HK-2 (cell line): ENCODE measurements around the gene FUT2.

Experiments used
- DNase-seq: peaks from one replicate; pipeline ENCODE4 v3.0.0-alpha.2; 2018; ENCODE audit not compliant: unreplicated experiment

FUT2 gene

GRCh38 chr19:48726556-48726955 is 30.8 kb downstream of the FUT2 start:
- no peak for DNase-seq

DNA sequence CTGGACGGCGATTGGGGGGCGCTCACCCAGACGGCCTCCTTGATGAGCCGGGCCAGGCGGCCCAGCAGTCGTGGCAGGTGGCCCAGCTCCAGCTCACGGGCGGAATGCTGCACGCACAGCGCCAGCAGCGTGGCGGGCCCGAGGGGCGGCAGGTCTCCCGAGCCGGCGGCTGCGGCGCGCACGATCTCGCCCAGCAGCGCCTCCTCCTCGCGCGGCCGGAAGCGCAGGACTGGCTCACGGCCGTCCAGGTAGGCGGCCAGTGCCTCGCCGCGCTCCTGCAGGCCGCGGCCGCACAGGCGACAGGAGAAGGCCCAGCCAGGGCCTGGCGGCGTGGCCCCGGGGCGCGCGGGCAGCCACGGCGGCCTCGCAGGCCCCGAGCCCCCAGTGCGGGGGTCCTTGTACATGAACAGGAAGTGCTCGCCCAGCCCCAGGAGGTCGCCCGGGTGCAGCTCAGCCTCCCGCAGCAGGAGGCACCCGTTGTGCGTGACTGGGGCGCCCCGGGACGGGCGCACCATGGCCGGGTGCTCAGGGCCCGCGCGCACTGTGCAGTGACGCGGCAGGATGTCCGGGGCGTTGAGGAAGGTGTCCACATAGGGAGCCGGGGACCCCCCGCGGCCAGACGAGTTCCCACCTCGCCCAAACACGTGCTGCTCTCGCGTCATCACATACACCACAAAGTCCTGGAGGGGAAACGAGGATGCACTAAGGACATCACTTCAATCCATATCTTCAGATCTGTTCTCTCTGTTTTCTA is 33.3 kb downstream of the FUT2 start:
- no peak for DNase-seq

GRCh38 chr19:48731452-48731851 is 35.7 kb downstream of the FUT2 start:
- no peak for DNase-seq

DNA sequence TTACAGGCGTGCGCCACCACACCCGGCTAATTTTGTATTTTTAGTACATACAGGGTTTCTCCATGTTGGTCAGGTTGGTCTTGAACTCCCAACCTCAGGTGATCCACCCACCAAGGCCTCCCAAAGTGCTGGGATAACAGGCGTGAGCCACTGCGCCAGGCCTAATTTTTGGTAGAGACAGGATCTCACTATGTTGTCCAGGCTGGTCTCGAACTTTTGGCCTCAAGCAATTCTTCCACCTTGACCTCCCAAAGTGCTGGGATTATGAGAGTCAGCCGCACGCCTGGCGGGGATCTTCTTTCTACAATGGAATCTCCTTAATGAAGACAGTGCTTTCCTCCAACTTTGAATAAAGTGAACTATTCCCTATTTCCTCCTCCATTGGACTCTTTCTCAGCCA is 38.9 kb downstream of the FUT2 start:
- DNase-seq: no peak

- DNase-seq: no peak
Measured at GRCh38 chr19:48735031-48735615, 39.4 kb downstream of the FUT2 start.

GRCh38 chr19:48737360-48737998 is 41.7 kb downstream of the FUT2 start:
- DNase-seq: no peak

DNA sequence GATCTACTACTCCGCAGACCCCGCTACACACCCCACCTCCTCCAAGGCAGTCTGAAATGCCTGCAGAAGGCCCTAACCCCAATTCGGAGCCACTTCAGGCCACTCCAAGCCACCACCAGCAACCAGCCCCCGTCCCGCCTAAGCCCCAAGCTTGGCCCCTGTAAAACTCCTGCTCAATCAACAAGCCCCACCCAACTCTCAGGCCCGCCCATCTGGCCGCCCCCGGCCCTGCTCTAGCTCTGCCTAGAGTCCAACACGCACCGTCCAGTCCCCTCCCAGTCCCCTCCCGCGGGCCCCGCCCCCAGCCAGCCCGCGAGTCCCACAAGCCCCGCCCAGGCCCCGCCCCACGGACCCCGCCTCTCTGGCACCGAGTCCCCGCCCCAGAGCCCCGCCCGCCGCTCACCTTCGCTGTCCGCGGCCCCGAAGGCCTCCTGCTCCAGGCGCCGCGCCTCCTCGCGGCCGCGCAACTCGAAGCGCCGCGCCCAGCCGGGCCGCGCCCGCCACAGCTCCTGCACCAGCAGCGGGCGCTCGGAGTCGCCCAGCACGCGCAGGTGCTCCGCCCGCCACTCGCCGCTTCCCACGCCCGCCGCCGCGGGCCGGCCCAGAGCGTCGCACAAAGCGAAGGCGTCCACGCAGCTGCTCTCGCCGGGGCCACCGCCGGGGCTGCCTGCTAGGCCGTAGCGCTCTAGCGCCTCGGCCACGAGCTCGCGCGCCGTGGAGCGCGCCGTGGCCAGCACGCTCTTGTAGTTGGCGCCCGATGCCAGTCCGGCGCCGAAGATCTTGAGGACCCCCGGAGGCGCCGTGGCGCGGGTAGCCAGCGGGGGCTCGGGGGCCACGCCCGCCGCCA is 43.0 kb downstream of the FUT2 start:
- DNase-seq: peak; percentile 96

DNA sequence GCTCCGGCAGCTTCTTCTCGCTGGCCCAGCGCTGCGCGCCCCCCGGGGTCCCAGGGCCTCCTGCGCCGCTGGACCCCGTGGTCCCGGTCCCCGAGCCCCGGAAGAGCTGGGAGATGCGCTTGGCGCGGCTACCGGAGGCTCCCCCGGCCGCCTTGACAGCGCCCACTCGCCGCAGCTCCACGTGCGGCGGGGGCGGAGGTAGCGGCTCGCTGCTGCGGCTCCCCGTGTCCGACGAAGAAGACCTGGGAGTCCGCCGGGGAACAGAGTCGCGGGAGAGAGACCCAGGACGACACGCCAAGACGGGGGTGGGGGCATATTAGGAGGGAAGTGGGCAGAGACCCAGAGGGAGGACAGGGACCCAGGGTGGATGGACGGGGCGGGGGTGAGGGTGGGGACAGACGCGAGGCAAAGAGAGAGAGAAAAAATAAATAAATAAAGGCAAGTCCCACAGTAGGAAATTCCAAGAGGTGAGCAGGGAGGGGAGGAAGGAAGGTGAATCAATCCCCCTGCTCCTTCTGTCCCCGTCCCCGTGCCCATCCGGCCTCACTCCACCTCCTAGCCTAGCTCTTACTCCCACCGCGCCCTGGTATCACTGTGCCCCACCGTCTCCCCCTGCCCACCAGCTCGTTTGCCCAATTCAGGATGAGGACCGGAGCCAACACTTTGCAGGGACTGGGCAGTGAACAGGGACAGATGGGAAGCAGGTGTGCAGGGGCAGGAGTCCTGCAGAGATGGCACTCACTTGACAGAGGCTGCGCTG is 43.8 kb downstream of the FUT2 start:
- no peak for DNase-seq

DNA sequence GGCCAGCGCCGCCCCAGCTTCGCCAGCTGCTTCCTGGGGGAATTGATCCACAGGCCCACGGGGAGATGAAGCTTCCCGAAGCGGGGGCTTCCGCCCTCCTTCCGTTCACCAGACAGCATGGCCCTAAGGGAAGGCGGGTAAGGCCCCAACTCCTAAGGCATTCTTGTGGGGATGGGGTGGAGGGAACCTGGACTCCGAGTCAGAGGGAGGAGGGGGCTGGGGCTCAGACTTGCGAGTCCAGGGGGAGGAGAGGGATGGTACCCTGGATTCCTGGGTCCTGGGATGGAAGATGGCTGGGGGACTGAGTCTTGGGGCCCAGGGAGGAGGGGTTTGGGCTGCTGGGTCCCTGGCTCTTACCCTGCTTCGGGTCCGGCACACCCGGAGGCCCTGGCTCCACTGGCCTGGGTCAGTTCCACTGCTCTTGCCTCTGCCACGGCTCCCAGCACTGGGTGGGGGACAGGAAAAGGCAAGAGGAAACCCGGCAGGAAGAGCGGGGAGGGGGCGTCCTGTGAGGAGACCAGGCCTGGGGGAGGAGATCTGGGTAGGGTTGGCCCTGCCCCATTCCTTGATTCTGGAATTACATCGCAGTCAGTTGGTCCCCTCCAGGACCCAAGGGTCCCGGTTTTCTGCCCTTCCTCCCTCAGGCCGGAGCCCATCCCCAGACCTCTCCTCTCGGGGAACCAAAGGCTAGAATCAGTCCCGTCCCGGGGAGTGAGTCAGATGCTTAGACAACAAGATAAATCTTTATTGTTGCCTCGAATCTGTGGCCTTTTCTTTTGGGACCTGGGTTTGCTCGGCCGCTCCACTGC is 44.6 kb downstream of the FUT2 start, which contains the start of gene RASIP1:
Gene RASIP1, minus strand, starts transcription at position 447 of the 809 bp plus-strand sequence. Its CDS starts 328 bp downstream, at position 119.
- no peak for DNase-seq

DNA sequence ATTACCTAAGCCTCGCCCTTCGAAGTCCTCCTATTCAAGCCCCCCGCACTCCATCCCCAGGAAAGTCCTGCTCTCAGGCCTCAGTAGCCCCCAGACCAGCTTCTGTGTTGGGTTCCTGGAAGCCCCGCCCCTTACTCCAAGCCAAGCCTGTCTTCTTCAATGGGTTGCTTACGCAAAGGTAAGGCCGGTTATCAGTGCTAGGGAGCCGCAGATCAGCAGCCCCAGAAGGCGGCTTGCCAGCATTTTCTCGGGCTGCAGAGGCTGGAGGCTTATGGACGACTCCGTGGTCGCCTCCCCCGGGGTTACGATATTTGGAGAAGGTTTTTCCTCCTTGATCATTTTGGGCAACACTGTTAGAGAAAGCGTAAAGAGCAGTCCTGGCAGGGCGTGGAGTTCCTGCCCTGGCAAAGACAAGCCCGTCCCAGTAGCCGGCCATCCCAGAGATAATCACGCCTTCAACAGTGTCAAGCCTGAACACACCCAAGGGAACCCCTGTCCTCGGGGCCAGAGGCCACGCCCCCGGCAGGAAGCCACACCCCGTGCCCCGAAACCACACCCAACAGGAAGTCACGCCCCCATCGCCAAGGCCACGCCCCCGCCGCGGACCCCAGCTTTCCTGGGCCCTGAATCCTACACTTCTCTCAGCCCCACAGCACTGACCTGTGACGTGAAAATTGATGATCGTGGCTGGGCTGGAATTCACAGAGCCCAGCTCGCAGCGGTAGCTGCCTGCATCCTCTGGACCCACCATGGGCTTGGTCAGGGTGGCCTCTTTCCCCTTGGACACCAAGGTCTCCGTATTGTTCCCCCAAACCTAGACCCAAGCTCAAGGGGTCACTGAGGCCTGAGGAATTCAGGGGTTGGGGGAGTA is 45.6 kb downstream of the FUT2 start:
- no peak for DNase-seq

DNA sequence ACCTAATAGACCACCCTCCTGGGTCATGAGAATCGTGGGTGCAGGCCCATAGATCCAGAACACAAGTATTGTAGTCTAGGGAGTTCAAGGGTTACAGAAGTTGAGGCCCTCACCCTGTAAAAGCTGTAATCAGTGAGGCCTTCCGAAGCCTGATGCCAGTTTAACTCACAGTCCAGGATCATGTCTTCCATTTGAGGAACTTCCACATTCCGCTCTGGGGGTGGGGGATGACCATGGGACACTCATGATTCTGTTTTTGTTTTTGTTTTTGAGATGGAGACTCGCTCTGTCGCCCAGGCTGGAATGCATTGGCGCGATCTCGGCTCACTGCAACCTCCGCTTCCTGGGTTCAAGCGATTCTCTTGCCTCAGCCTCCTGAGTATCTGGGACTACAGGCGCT is 46.3 kb downstream of the FUT2 start:
- no peak for DNase-seq

GRCh38 chr19:48745208-48745995 is 49.6 kb downstream of the FUT2 start:
- peak; percentile 37 for DNase-seq

DNA sequence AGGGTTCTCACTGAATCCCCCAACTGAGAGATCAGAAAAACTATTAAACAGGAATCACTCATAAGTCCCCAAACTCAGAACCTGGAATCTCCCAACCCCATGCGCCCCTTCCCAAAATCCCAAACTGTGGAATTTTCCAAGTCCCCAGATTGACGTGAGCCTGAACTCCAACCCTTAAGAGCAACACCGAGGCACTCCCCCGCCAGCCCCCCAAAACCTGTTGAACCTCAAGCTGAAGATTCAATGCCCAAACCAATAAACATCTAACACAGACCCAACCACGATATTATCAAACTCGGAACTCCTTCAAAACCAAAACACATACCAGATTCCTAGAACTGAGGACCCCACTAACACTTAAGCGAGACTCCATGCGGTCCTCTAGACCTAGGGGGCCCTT is 50.3 kb downstream of the FUT2 start:
- DNase-seq: no peak

DNA sequence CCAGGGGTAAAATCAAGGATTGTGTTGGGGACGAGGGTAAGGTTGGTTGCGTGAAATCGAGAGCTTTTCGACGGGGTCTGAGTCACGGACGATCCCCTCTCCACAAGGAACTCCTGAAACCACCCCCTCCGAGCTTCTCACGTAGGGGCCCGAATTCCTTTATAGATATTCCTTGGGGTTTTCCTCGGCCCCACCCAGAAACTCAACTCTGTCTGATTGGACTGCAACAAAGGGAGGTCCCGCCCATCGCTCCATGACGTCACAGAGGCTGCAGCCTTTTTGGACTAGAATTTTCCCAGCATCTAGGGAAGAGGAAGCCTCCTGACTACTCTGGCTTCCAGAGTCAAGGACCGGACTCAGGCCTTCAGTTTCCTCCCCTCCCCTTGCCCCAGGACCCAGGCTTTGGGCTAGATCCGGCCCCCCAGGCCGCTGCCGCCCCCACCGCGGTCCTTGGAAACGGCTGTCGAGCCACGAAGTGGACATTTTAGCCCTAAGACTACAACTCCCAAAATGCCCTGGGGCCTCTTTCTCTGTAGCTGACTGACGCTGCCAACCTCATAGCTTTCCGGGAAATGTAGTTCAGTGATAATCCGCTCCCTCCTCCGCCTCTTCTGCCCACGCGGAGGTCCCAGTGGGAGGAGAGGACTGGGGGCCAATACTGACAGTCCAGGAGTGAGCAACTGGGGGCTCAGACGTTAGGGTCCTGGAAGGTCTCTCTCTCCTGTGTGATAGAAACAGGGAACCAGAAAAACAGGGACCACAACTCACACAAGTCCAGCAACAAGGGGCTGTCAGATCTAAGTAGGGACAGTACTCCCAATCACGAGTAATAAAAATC is 51.2 kb downstream of the FUT2 start, which contains the start of gene IZUMO1:
Gene IZUMO1, minus strand, starts transcription at position 172 of the 838 bp plus-strand sequence. CDS start 1,050 bp downstream, outside the sequence.
- peak; percentile 70 for DNase-seq

DNA sequence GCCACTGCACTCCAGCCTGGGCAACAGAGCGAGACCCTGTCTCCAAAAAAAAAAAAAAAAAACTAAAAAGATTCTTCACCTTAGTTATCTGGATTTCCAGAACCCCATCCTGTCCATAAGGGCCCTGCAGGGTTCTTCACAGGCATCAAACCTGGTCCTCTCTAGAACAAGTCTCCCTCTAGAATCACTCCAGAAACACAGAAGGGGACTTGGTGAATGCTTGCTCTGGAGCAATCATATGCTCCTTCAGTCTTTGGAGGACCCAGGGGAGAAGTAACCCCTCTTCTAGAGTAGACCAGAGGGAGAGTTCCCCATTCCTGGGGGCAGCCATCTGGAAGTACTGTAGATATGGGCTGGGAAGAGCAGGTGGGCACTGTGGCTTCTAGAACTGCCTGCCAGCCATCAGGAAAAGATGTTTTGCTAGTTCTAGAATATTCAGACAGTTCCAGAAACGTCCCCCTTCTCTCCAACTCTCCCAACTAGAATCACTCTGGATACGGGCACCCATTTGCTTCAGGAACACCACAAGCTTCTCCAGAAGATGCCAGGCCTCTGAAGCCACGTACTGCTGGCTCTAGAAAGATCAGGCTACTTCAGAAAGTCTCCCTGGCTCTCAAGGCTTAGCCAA is 53.9 kb downstream of the FUT2 start:
- DNase-seq: no peak

- DNase-seq: no peak
Measured at GRCh38 chr19:48750351-48750750, 54.6 kb downstream of the FUT2 start.
